HEK293 (cell line): ENCODE measurements around the gene FREM1.

Experiments
- CTCF ChIA-PET: fragments of 350-600 bp; formaldehyde crosslinking; extraction: SDS; loops from one replicate; lab custom pipeline; 2021; ENCODE audit warnings: antibody characterized with exemption; lab: Yijun Ruan, JAX
- POLR2A ChIA-PET: fragments of 300-600 bp; formaldehyde crosslinking; extraction: SDS; loops from one replicate; lab custom pipeline; 2020; ENCODE audit warnings: antibody characterized with exemption, inconsistent platforms; lab: Yijun Ruan, JAX
- H3K27ac ChIP-seq: fragments of 200-500 bp; sonication (Bioruptor generic); 2 replicates; pipeline ENCODE4 v1.5.1; 2014; ENCODE audit warnings: low read depth, low read length, control low read depth, inconsistent platforms; ENCODE audit errors: extremely low read depth
- H3K36me3 ChIP-seq, 2 experiments: fragments of 200-500 bp in 1 of 2; sonication (Bioruptor generic) in 1 of 2; 1 replicate in 1 of 2; 2 replicates in 1 of 2; pipeline ENCODE4 v1.5.1; 2014 to 2017; ENCODE audit warnings: inconsistent platforms in 2 of 2, low read length in 2 of 2; ENCODE audit not compliant: control insufficient read depth in 2 of 2, insufficient read depth in 1 of 2
- H3K4me1 ChIP-seq: fragments of 200-500 bp; sonication (Bioruptor generic); 2 replicates; pipeline ENCODE4 v1.5.1; 2014; ENCODE audit warnings: mild to moderate bottlenecking, low read length, inconsistent platforms; ENCODE audit not compliant: control insufficient read depth, insufficient read depth
- H3K4me3 ChIP-seq: 2 replicates; pipeline ENCODE4 v1.5.1; 2011; ENCODE audit warnings: low read depth, mild to moderate bottlenecking, control low read depth, low read length, moderate library complexity
- H3K9me3 ChIP-seq: fragments of 200-500 bp; sonication (Bioruptor generic); 2 replicates; pipeline ENCODE4 v1.5.1; 2014; ENCODE audit warnings: low read depth, low read length, inconsistent platforms; ENCODE audit not compliant: control insufficient read depth, insufficient read depth
- GLIS1 ChIP-seq: fragments of 450-650 bp; formaldehyde crosslinking; IDR thresholded peaks from 2 replicates; pipeline ENCODE4 v1.5.1; 2016; ENCODE audit warnings: missing biosample characterization, missing genetic modification characterization
- TRIM28 ChIP-seq: IDR thresholded peaks from 2 replicates; pipeline ENCODE4 v1.6.1; 2011; ENCODE audit warnings: low read length, control low read depth, borderline replicate concordance
- ZBTB8A ChIP-seq: fragments of 450-650 bp; formaldehyde crosslinking; IDR thresholded peaks from 2 replicates; pipeline ENCODE4 v1.5.1; 2016; ENCODE audit warnings: missing biosample characterization, missing genetic modification characterization
- ZNF202 ChIP-seq: fragments of 450-650 bp; formaldehyde crosslinking; IDR thresholded peaks from 2 replicates; pipeline ENCODE4 v1.5.1; 2016; ENCODE audit warnings: missing biosample characterization, missing genetic modification characterization, borderline replicate concordance
- ZNF23 ChIP-seq: fragments of 450-650 bp; formaldehyde crosslinking; IDR thresholded peaks from 2 replicates; pipeline ENCODE4 v1.5.1; 2016; ENCODE audit warnings: missing biosample characterization, missing genetic modification characterization, borderline replicate concordance
- ZNF24 ChIP-seq: fragments of 450-650 bp; formaldehyde crosslinking; IDR thresholded peaks from 2 replicates; pipeline ENCODE4 v1.5.1; 2016; ENCODE audit warnings: missing biosample characterization, missing genetic modification characterization
- ZNF248 ChIP-seq: fragments of 450-650 bp; formaldehyde crosslinking; IDR thresholded peaks from 2 replicates; pipeline ENCODE4 v1.5.1; 2017; ENCODE audit warnings: missing biosample characterization, missing genetic modification characterization
- ZNF274 ChIP-seq, 2 experiments: fragments of 200-500 bp in 1 of 2; fragments of 450-650 bp in 1 of 2; sonication (Bioruptor generic) in 1 of 2; formaldehyde crosslinking in 1 of 2; IDR thresholded peaks; 2 replicates each; pipeline versions ENCODE4 v1.5.1 to v1.6.1; 2014 to 2016; ENCODE audit warnings: borderline replicate concordance in 1 of 2, inconsistent platforms in 1 of 2, low read length in 1 of 2, missing biosample characterization in 1 of 2, missing genetic modification characterization in 1 of 2
- ZNF416 ChIP-seq: fragments of 450-650 bp; formaldehyde crosslinking; IDR thresholded peaks from 2 replicates; pipeline ENCODE4 v1.5.1; 2016; ENCODE audit warnings: missing biosample characterization, missing genetic modification characterization
- ZNF549 ChIP-seq: fragments of 450-650 bp; IDR thresholded peaks from 2 replicates; pipeline ENCODE4 v1.5.1; 2018; ENCODE audit warnings: missing biosample characterization, missing genetic modification characterization, mild to moderate bottlenecking, inconsistent platforms, moderate library complexity
- ZNF560 ChIP-seq: fragments of 450-650 bp; formaldehyde crosslinking; IDR thresholded peaks from 2 replicates; pipeline ENCODE4 v1.5.1; 2017; ENCODE audit warnings: missing biosample characterization, missing genetic modification characterization, borderline replicate concordance
- ZNF776 ChIP-seq: fragments of 450-650 bp; formaldehyde crosslinking; IDR thresholded peaks from 2 replicates; pipeline ENCODE4 v1.5.0; 2017; ENCODE audit warnings: missing biosample characterization, missing genetic modification characterization, borderline replicate concordance
- ZNF837 ChIP-seq: fragments of 450-650 bp; formaldehyde crosslinking; IDR thresholded peaks from 2 replicates; pipeline ENCODE4 v1.5.1; 2016; ENCODE audit warnings: missing biosample characterization, missing genetic modification characterization
- ZSCAN23 ChIP-seq: fragments of 450-650 bp; formaldehyde crosslinking; IDR thresholded peaks from 2 replicates; pipeline ENCODE4 v1.5.1; 2016; ENCODE audit warnings: missing biosample characterization, missing genetic modification characterization
- TF ChIP-seq, protein P1 (sequence below): fragments of 450-650 bp; formaldehyde crosslinking; IDR thresholded peaks from 2 replicates; pipeline ENCODE4 v1.5.1; 2016; ENCODE audit warnings: missing biosample characterization, missing genetic modification characterization, low read depth
- TF ChIP-seq, protein P2 (sequence below): fragments of 450-650 bp; formaldehyde crosslinking; IDR thresholded peaks from 2 replicates; pipeline ENCODE4 v1.5.1; 2016; ENCODE audit warnings: missing biosample characterization, missing genetic modification characterization
- TF ChIP-seq, protein P3 (sequence below): fragments of 450-650 bp; formaldehyde crosslinking; IDR thresholded peaks from 2 replicates; pipeline ENCODE4 v1.5.1; 2016; ENCODE audit warnings: missing biosample characterization, missing genetic modification characterization
- TF ChIP-seq, protein P4 (sequence below): fragments of 450-650 bp; formaldehyde crosslinking; IDR thresholded peaks from 2 replicates; pipeline ENCODE4 v1.5.1; 2016; ENCODE audit warnings: missing biosample characterization, missing genetic modification characterization
- TF ChIP-seq, protein P5 (sequence below): fragments of 450-650 bp; IDR thresholded peaks from 2 replicates; pipeline ENCODE4 v1.5.1; 2018; ENCODE audit warnings: missing biosample characterization, missing genetic modification characterization

FREM1 gene

DNA sequence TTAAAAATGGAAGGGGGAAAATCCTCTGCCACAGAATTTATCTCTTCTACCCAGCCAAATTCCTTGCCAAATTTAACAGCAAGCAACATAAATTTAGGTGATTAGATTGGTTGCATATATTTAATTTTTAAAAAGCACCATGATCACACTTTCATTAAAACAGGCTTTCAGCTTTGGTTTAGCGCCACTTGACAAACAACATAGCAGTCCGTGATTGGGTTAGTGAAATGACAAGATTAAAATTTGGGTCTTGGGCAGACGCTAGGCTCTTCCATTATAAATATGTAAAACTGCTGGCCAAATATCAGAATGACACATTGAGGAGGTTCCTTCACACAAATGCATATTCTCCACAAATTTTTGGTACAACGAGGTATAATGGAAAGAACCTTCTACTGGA, 129.5 kb downstream of the FREM1 start (continued):
- TF ChIP-seq, protein P1, sequence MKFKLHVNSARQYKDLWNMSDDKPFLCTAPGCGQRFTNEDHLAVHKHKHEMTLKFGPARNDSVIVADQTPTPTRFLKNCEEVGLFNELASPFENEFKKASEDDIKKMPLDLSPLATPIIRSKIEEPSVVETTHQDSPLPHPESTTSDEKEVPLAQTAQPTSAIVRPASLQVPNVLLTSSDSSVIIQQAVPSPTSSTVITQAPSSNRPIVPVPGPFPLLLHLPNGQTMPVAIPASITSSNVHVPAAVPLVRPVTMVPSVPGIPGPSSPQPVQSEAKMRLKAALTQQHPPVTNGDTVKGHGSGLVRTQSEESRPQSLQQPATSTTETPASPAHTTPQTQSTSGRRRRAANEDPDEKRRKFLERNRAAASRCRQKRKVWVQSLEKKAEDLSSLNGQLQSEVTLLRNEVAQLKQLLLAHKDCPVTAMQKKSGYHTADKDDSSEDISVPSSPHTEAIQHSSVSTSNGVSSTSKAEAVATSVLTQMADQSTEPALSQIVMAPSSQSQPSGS (tag by site-specific recombination) = no peak
- TF ChIP-seq ZSCAN23 (tag by site-specific recombination) (no peak), ZNF776 (tag by site-specific recombination) (no peak)

DNA sequence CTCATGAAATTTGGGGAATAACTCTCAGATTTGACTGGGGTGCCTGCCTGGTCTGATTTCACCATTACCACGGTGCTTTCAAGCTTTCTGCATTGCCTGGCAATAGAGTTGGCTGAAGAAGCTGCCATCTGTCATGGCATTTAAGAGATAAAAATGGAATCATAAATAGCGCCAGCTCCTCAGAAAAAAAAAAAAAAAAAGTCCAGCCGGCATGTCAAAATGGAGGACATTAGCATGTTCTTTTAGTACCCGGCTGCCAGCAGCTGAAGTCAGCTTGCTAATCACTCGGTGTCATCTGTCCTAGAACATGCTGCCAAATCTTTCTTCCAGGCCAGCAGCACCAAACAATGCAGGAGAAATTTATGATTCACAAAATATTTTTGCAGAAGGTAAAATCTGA, 130.0 kb downstream of the FREM1 start:
- Histone ChIP-seq H3K36me3 (peaks cover 0 to 3% of the 10 kb centered on the region in 2 experiments; a peak in 1 of 3 replicates), H3K27ac (no peak overlapping the region), H3K4me3 (no peak overlapping the region), H3K9me3 (no peaks in the 10 kb centered on the region), H3K4me1 (no peaks in the 10 kb centered on the region)
- ChIA-PET POLR2A (no interaction called here), CTCF (interaction anchor here (0.6 to 2.6 kb wide), 4 partner anchors 9 to 918 kb away, joined by 3 to 18 read pairs (median 3); no protein-coding TSS in a partner anchor)
- no peak for TF ChIP-seq ZNF248
- TF ChIP-seq ZNF24 = no peak
- TF ChIP-seq ZNF549 = no peak
- TF ChIP-seq TRIM28 = no peak
- TF ChIP-seq GLIS1 = no peak

DNA sequence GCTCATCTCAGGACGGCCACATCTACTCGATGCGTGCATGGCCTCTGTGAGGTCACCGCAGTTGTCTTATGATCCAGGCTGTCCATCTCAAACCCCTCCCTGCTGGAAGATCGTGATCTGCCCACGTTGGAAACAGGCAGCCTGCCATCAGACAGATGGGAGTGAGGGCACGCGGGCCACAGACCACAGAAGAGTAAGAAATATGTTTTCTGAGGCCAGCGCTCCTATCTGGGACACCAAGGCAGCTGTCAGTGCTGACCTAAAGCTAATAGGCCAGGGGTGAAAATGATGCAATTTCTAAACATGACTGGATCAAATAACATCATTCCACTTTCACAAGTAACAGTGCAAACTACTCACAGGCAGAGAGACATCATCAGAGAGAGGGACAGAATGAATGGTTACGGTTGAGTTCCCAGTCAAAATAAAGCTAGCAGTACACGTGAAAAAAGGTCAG, 130.6 kb downstream of the FREM1 start:
- CTCF ChIA-PET = interaction anchor here (2.6 kb wide), 1 partner anchor 11 kb away, joined by 18 read pairs; no protein-coding TSS in a partner anchor
- POLR2A ChIA-PET = no interaction called here
- peaks cover 0 to 3% of the 10 kb centered on the region in 2 experiments; a peak in 1 of 3 replicates for H3K36me3 ChIP-seq
- H3K9me3 ChIP-seq = no peaks in the 10 kb centered on the region
- no peaks in the 10 kb centered on the region for H3K4me1 ChIP-seq
- no peak overlapping the region for H3K27ac ChIP-seq
- TF ChIP-seq ZNF416 (tag by site-specific recombination) (no peak), ZNF202 (tag by site-specific recombination) (no peak), ZNF274 (IDR thresholded peaks at IDR 0.05; ENCODE audit: low read length) (no peak), ZNF274 (tag by site-specific recombination; IDR thresholded peaks at IDR 0.05; ENCODE audit: borderline replicate concordance) (no peak), ZNF23 (no peak), ZNF560 (tag by site-specific recombination) (no peak)
- TF ChIP-seq, protein P1 (tag by site-specific recombination) = no peak
- TF ChIP-seq, protein P2, sequence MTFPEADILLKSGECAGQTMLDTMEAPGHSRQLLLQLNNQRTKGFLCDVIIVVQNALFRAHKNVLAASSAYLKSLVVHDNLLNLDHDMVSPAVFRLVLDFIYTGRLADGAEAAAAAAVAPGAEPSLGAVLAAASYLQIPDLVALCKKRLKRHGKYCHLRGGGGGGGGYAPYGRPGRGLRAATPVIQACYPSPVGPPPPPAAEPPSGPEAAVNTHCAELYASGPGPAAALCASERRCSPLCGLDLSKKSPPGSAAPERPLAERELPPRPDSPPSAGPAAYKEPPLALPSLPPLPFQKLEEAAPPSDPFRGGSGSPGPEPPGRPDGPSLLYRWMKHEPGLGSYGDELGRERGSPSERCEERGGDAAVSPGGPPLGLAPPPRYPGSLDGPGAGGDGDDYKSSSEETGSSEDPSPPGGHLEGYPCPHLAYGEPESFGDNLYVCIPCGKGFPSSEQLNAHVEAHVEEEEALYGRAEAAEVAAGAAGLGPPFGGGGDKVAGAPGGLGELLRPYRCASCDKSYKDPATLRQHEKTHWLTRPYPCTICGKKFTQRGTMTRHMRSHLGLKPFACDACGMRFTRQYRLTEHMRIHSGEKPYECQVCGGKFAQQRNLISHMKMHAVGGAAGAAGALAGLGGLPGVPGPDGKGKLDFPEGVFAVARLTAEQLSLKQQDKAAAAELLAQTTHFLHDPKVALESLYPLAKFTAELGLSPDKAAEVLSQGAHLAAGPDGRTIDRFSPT (tag by site-specific recombination) = no peak
- H3K4me3 ChIP-seq = no peak overlapping the region

DNA sequence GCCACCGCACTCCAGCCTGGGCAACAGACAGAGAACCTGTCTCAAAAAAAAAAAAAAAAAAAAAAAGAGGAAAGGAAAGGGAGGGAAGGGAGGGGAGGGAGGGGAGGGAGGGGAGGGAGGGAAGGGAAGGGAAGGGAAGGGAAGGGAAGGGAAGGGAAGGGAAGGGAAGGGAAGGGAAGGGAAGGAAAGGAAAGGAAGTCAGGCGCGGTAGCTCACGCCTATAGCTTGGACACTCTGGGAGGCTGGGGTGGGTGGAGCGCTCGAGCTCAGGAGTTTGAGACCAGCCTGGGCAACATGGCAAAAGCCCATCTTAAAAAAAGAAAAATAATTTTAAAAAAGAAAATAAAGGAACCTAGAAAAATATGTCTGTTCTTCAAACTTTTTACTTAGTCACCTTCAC, 131.7 kb downstream of the FREM1 start:
- H3K4me3 ChIP-seq = no peak overlapping the region
- no peaks in the 10 kb centered on the region for H3K9me3 ChIP-seq
- no peak overlapping the region for H3K27ac ChIP-seq
- ChIA-PET CTCF (interaction anchor here (2.6 kb wide), 1 partner anchor 9 kb away, joined by 18 read pairs; no protein-coding TSS in a partner anchor), POLR2A (no interaction called here)
- peaks cover 0 to 3% of the 10 kb centered on the region in 2 experiments; a peak in 1 of 3 replicates for H3K36me3 ChIP-seq
- no peaks in the 10 kb centered on the region for H3K4me1 ChIP-seq
- TF ChIP-seq ZBTB8A (tag by site-specific recombination) = no peak
- TF ChIP-seq, protein P3, sequence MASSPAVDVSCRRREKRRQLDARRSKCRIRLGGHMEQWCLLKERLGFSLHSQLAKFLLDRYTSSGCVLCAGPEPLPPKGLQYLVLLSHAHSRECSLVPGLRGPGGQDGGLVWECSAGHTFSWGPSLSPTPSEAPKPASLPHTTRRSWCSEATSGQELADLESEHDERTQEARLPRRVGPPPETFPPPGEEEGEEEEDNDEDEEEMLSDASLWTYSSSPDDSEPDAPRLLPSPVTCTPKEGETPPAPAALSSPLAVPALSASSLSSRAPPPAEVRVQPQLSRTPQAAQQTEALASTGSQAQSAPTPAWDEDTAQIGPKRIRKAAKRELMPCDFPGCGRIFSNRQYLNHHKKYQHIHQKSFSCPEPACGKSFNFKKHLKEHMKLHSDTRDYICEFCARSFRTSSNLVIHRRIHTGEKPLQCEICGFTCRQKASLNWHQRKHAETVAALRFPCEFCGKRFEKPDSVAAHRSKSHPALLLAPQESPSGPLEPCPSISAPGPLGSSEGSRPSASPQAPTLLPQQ (tag by site-specific recombination) = no peak
- TF ChIP-seq, protein P4, sequence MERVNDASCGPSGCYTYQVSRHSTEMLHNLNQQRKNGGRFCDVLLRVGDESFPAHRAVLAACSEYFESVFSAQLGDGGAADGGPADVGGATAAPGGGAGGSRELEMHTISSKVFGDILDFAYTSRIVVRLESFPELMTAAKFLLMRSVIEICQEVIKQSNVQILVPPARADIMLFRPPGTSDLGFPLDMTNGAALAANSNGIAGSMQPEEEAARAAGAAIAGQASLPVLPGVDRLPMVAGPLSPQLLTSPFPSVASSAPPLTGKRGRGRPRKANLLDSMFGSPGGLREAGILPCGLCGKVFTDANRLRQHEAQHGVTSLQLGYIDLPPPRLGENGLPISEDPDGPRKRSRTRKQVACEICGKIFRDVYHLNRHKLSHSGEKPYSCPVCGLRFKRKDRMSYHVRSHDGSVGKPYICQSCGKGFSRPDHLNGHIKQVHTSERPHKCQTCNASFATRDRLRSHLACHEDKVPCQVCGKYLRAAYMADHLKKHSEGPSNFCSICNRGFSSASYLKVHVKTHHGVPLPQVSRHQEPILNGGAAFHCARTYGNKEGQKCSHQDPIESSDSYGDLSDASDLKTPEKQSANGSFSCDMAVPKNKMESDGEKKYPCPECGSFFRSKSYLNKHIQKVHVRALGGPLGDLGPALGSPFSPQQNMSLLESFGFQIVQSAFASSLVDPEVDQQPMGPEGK = no peak
- no peak for TF ChIP-seq ZNF837 (tag by site-specific recombination)
- TF ChIP-seq, protein P5, sequence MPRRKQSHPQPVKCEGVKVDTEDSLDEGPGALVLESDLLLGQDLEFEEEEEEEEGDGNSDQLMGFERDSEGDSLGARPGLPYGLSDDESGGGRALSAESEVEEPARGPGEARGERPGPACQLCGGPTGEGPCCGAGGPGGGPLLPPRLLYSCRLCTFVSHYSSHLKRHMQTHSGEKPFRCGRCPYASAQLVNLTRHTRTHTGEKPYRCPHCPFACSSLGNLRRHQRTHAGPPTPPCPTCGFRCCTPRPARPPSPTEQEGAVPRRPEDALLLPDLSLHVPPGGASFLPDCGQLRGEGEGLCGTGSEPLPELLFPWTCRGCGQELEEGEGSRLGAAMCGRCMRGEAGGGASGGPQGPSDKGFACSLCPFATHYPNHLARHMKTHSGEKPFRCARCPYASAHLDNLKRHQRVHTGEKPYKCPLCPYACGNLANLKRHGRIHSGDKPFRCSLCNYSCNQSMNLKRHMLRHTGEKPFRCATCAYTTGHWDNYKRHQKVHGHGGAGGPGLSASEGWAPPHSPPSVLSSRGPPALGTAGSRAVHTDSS = no peak
